GM19043 (cell line): ENCODE measurements around the gene KAT2B.

Source experiments
- ATAC-seq: cut with Tn5 transposase; IDR thresholded peaks from one replicate; pipeline ENCODE4 v1.9.1; 2021; ENCODE audit warnings: low read depth; ENCODE audit not compliant: unreplicated experiment

Gene KAT2B

DNA sequence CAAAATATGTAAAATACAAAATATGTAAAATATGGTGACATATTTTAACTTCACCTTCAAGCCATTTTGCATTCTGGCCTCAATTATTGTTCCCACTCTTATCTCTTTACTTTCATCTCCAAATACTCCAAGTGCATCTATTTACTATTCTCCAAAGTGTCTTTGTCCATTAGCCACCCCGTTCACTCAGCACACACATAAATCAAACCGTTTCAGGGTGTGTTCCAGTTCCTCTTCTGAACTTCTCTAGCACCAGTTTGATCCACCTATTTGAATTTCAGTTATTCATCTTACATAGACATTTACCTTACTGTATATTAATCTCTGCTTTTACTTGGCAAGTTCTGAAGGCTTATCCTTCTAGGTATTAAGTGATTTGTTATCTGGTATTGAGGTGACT lies 100.6 kb downstream of the KAT2B start:
- no peak for ATAC-seq

GRCh38 chr3:20141316-20141715 lies 101.1 kb downstream of the KAT2B start:
- no peak for ATAC-seq

DNA sequence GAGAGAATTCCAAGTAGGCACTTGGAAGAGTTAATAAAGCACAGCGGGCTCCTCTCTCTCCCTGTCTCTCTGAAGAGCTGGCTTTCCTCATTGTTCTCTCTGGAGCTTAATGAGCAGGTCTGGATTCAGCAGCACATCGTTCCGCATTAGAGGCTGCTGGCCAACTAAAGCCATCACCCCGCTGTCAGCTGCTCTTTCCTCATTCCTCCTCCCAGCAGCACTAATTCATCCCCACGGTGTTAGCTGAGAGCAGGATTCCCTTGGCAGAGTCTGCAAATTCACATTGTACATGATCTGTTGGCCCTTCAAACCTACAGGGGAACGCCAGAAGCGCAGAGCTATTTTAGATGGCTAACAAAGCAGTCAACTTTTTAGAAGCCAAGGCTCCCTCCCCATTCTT lies 101.6 kb downstream of the KAT2B start:
- ATAC-seq, result no peak

- ATAC-seq, result no peak
Measured at GRCh38 chr3:20142517-20142916, 102.3 kb downstream of the KAT2B start.

GRCh38 chr3:20143519-20143918 lies 103.3 kb downstream of the KAT2B start:
- ATAC-seq, result no peak

DNA sequence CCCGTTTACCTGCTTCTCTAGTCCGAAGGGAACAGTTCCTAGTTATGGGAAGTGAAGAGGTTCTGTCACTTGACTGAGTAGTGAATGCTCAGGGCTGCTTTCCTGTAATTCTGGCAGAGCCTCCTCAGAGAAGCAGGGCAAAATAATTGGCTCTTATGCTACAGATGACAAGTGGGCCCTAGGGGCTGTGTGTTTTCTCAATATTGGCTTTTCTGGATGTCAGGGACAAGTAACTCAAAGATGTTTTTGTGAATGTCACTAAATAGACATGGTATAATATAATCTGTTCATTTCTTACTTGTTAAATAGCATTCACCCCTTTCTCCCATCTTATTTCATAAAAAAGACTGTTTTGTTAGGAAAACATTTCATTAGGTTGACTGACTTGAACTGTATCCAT lies 105.6 kb downstream of the KAT2B start:
- no peak for ATAC-seq

DNA sequence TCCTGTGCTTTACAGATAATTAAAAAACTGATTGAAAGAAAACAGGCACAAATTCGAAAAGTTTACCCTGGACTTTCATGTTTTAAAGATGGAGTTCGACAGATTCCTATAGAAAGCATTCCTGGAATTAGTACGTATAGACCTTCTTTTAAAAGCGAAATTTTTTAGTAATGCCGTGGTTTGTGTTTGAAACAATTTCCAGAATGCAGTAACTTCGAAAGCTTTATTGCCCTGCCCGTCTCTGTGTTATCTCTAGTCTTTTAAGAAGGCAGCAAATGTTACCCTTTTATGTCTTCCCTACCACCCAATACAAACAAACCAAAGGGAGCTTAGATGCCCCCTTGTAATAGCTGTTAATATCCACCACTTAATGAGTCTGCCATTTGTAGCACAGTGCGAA lies 106.1 kb downstream of the KAT2B start:
- no peak for ATAC-seq

- ATAC-seq, result no peak
Measured at GRCh38 chr3:20147361-20147760, 107.1 kb downstream of the KAT2B start.

DNA sequence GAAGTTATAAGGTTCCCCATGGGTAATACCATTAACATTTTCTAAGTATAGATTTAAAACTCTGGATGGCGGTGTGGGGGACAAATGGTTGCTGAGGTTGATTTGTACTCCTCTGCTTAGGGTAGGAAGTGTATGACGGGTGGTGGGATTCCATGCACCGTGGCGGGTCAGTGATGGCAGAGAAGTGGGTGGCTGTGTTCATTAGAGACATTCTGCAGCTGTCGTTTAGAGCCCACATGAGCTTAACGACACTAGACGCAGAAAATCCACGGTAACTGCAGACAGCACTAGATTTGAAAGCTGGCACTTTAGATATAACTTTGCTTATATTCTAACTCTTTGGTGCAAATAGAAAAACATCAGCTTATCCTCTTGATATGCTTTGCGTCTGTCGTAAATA lies 108.2 kb downstream of the KAT2B start:
- no peak for ATAC-seq

DNA sequence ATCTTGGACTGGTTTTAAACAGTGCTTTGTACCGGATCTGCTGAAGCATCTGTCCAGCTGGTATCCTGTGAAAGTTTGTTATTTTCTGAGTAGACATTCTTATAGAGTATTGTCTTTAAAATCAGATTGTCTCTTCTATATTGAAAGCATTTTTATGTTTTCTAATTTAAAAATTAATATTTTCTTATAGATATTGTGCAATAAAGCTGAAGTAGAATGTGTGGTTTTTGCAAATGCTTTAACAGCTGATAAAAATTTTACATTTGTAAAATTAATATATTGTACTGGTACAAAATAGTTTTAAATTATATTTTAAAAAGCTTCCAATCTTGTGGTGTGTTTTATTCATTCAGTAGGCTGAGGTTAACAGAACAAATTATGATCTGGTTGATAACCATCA lies 113.8 kb downstream of the KAT2B start:
- no peak for ATAC-seq

- no peak for ATAC-seq
Measured at GRCh38 chr3:20154928-20155327, 114.7 kb downstream of the KAT2B start.

- no peak for ATAC-seq
Measured at GRCh38 chr3:20160230-20160629, 120.0 kb downstream of the KAT2B start.

DNA sequence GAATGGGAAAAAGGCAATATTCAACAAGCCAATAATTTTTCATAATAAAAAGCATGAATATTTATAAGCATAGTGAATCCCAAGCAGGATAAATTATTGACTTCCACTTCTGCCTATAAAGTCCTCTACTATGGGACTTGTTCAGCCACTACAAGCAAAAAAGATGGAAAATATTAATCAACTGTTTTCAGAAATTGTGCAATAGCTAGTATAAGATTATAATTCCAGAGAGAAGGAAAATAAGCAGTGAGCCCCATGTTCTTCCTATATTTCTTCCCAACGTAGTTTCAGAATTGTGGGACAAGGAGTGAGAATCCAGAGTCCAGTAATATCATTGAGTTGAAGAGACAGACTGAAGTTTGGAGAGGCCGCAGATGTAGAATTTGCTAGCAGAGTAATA lies 121.5 kb downstream of the KAT2B start:
- no peak for ATAC-seq

GRCh38 chr3:20173844-20174410 lies 133.7 kb downstream of the KAT2B start:
- no peak for ATAC-seq

- ATAC-seq, result no peak
Measured at GRCh38 chr3:20181276-20181675, 141.0 kb downstream of the KAT2B start.

- no peak for ATAC-seq
Measured at GRCh38 chr3:20182206-20182605, 142.0 kb downstream of the KAT2B start.

GRCh38 chr3:20185331-20185678 lies 145.1 kb downstream of the KAT2B start:
- peak; percentile 15 for ATAC-seq

GRCh38 chr3:20185679-20186599 lies 145.7 kb downstream of the KAT2B start, which contains the start of gene SGO1:
Gene SGO1, minus strand, starts transcription at chr3:20186206. Its CDS starts 2,179 bp downstream, at chr3:20184027.
- ATAC-seq, result peak; percentile 90

DNA sequence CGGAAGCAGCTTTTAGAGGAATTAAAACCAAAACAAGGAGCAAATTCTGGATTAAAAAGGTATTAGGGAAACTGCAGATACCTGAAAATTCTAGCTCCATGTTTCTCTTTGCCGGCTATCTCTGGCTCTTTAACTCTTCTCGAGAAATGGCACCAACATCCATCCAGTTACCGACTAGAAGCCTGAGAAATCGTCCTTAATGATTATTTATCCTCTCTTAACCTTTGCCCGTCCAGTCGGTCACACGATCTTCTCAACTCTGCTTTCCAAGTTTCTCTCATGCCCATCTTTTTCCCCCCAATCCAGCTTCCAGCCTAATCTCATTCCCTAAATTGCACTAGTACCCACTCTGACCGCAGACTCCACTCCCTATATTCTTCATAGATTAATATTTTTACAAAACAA lies 146.4 kb downstream of the KAT2B start:
- ATAC-seq, result peak; percentile 3

GRCh38 chr3:20190991-20191390 lies 150.7 kb downstream of the KAT2B start:
- no peak for ATAC-seq

- ATAC-seq, result no peak
Measured at GRCh38 chr3:20194793-20195460, 154.7 kb downstream of the KAT2B start.

DNA sequence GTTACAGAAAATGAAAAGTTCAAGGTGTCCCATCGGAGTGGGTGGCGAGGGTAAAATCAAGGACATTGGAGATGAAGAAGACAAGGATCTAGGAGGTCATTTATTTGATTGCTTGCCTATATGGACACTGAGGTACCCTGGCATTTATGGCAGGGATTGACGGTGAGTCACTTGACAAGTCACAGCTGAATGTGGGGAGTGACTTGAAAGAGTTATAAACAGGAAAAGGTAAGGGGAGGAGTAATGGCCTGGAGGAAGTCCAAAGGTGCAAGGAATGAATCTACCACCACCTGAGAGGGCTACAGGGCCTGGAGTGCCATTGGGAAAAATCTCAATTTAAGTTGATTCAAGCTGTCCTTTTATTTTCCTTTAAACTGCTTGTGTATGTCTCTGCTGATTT lies 157.5 kb downstream of the KAT2B start:
- no peak for ATAC-seq
